Dedifferentiated amniotic fluid mesenchymal stem cell (primary cell): Measurements from ENCODE around the gene CHN2.

Experiments
- DNase-seq: peaks from one replicate; pipeline ENCODE4 v3.0.0-alpha.2; 2016; ENCODE audit errors: extremely low spot score

Gene CHN2

DNA sequence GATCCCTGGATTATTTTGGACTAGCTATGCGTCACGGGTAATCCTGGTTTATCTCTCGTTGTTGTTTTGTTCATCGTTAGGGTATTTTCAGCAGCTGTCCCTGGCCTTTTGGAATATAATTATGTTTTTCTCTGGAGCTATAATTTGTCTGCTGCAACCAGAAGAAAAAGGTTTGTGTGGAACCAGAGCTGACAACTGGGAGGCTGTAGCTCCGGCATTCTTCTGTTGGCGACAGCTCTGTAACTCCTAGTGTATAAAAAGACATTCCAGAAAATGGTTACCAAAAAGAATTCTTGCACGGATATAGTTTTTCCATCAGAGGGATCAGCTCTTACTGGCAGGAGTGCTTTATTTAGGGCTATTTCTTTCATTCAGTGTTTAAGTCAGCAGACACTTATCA is 238.1 kb downstream of the CHN2 start:
- DNase-seq, result no peak

DNA sequence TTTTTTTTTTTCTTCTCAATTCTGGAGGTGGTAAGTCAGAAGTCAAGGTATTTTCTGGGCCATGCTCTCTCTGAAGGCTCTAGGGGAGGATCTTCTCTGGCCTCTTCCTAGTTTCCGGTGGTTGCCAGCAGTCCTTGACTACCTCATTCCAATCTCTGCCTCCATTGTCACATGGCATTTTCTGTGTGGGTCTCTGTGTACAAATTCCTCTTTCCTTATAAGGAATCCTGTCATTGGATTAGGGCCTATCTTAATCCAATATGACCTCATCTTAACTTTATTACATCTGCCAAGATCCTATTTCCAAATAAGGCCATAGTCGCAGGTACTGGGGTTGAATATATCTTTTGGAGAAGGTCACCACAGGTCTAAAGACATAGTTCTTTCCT is 239.8 kb downstream of the CHN2 start:
- DNase-seq, result no peak

DNA sequence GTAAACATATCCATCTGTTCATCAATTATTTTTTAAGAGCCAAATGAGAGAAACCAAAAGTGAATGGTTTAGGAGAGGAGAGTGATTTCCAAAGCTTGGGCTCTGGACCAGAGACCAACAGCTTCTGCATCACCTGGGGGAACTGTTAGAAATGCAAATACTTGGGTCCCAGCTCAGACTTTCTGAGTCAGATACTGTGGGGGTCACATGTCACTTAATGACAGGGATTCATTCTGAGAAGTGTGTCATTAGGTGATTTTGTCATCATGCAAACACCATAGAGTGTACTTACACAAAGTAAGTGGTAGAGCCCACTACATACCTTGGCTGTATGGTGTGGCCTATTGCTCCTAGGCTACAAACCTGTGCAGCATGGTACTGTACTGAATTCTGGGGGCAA is 240.6 kb downstream of the CHN2 start:
- no peak for DNase-seq

DNA sequence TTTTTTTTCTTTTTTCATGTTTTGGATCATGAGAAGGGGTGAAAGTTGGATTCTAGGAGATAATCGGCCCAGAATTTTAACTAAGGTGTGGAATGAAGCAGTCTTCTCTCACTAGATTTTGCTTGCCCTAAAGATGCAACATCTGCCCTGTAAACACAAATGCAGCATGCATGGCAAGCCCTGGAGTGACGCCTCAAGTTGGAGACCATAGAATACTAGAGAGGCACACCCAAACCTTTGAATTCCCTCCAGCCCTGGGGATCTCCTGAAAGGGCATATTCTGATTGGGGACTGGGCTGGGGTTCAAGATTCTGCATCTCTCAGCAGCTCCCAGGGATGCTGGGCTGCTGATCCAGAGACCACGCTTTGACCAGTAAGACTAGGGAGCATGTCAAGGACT is 241.3 kb downstream of the CHN2 start:
- no peak for DNase-seq

DNA sequence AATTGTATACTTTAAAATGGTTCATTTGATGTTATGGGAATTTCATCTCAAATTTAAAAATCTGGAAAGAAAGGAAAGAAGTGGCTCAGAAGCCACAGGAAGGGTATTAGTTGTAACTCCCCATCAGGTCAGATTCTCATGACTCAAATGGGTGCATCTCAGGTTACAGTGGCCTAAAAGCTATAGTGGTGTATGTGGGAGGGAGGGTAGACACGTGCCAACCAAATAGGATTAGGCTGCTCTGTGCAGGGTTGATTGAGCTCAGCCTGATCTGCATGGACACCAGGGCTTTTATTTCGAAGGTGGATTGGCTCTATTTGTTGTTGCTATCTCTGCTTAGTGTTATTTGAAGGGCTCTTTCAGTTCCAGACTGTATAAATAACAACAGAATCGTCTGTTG is 247.6 kb downstream of the CHN2 start:
- DNase-seq, result peak; percentile 25

DNA sequence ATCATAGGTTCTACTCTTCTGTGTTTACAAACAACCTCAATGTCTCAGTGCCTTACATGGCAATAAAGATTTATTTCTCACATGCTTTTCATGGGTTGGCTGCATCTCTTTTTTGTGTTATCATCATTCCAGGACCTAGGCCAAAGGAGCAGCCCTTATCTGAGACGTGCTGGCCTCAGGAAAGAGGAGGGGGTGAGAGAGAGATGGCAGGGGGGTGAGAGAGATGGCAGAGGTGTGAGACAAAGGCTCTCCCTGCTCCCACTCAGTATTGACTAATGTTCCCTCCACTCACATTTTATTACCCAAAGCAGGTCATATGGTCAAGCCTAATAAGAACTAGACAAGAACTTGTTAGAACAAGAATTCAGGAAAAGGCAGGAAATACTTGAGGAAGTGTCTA is 249.0 kb downstream of the CHN2 start:
- DNase-seq, result no peak

DNA sequence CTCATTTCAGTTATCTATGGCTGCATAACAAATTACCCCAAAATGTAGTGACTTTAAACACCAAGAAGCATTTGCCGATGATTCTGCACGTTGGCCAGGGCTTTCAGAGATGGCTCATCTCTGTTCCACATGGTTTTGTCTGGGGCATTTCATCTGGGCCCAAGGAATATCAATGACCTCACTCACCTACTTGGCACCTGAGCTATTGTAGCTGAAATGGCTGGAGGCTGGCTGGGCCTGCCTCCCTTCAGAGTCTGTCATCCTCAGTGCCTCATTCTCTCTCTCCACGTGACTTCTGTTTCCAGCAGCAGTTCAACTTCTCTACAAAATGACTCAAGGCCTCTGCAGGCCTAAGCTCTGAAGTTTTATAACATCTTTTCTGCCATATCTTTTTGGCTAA is 249.7 kb downstream of the CHN2 start:
- DNase-seq, result no peak

DNA sequence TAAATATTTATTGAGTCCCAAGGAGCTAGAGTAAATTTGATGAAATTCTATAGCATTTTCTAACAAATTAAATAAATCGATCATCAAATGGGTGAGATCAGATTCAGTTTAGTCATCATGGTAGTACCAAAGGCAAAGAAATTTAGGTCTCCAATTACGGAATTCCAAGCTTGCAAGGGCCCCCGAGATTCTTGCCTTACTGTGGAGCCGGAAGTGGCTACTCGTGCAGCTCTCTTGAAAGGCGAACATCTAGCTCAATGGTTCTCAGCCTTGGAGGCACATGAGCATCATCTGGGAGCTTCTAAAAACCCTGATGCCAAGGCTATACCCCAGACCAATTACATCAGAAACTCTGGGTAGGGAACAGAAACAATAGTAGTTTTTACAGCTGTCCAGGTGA is 251.2 kb downstream of the CHN2 start:
- DNase-seq, result no peak

DNA sequence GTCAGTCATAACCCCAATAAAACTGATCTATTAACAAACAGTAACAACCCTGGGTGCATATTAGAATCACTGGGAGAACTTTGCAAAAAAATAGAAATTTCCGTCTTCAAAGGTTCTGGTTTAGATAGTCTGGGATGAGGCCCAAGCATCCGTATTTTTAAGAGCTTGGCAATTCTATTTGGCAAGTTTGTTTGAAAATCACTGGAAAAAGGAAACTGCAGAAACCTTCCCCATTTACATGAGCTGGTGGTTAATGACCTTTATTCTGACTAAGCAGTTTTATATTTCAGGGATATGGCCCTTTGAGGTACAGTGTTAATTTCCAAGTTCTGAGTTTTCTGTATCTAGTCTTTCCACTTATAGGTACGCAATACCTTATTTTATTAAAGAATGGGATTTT is 253.3 kb downstream of the CHN2 start:
- DNase-seq, result no peak

DNA sequence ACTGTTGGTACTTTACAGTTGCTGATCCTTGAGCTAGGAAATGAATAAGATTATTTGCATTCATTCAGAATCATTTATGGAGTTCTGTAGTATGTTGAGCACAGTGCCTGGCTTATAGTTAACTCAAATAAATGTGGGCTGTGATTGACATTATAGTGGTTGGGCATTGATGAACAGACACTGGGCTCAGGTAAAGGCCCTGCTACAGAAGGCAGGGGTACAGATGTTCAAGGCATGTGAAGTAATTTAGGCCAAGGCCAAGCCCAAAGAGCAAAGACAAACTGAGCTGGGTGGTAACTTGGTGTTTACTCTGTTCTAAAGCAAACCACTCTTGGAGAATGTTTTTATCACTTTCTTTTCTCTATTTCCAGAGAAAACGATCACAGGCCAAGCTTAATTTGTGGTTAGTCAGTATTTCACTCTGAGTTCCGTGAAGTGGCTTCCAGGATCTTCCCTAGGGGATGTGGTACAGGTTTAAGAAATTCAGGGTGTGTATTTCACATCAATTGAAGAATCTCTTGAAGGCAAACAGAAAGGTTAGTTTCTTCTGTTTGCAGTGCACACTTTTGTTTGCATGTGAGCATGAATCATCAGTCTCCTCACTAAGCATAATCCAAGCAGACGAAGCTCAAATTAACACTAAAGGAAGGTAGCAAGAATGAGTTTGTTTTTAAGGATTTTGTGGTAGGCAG is 255.1 kb downstream of the CHN2 start:
- DNase-seq, result no peak

DNA sequence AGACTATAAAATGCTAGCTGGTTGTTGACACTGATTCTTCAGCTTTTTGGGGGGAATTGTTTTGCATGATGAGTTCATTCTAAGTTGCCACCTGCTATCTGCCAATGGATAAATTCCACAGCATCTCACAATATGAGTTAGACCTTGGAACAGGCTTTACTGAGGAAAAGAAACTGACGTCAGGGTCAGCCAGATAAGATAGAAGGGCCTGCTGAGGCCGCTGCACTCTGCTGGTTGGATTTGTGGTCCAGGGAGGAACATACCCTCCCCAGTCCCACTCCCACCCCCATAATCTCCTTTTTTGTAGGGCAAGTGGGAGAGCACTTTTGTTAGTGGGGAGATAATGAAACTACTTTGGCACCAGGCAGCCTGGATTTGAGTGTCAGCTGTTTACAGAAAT is 258.4 kb downstream of the CHN2 start:
- no peak for DNase-seq

DNA sequence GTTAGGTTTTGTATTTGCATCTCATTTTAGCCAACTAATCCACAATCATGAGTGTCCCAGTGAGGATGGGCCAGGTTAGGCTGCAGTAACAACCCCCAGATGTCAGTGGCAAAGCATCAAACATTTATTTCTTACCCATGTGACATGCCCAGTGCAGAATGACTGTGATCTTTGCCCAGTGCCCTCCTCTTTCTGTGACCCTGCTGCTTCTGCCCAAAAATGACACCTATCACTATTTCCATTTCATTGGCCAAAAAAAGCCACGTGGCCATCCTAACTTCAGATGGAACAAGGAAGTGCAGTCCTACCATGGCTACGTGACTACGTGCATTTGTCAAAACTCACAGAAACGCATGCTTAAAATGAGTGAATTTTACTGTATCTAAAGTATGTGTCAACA is 259.9 kb downstream of the CHN2 start:
- no peak for DNase-seq

DNA sequence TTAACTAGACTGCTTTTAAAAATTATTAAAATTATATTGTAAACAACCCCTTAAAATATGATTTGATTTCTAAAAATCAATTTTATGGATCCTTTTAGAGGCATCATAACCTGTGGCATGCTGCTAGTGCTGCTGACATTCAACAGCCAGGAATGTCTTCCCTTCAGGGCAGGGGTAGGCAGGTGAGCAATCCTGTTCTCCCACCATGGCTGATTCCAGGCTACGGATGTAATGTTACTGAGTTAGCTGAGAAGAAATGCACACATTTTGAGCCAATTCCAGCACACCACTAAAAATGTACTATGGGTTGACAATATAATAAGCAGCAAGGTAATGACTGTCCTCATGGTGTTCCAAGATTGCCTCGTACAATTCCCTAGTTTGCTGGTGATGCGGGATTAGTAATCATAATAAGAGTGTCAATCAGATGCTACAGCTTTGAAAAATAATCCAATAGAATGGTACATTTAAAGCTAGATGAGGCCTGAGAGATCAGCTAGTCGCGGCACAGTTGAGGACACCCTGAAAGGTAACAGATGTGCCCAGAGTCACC is 260.4 kb downstream of the CHN2 start:
- DNase-seq, result no peak

DNA sequence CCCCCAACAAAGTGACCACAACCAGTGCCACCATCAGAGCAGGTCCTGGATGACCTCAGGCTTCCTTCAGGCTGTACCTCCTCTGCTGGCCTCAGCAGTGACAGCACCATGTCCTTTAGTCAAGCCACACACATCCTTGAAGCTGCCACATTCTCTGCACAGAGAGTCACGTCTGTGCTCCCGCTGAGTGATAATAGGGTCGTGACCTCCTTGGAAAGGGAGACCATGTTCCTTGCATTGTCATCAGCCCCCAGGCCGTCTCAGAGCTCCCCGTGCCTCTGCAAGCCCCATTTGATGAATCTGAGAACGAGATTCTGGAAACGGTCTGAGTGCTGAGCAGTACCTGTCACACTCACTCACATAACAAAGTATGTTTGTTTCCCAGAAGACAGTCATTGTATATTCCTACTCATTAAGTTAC is 262.6 kb downstream of the CHN2 start:
- no peak for DNase-seq

DNA sequence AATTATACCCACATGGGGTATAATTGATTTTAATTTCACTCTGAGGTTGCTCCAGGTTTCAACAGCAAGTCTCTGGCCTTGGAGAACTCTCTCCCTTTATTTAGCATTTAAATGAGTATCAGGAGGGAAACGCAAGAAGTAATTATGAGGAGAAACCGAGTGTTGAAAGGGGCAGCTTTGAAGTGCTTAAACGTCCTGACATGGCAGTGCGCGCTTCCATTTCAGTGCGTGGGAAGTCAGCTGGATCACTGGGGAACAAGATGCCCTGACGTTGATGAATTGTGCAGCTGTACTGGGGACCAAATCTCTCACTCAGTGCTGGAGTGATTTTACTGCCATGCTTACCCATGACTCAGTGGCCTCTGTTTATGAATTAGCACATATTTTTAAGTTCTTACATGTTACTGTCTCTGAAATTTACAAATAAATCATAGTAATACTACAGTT is 263.0 kb downstream of the CHN2 start:
- no peak for DNase-seq

DNA sequence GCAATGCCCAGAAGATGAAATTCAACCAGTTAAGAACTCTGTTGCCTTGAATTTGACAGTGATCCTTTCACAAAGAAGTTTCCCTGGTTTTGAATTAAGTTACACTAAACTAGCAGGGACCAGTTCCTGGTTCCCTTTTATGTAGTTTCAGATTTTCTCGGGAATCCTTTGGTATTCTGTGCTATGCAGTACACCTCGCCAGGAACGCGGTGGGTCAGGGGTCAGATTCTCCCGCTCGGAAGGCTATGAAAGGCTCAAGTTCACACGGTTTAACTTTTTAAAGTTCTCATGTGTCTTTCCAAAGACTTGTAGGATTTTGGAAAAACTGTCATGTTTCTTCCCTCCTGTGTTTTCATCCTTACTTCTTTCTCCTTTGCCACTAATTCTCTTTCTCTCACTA is 264.4 kb downstream of the CHN2 start:
- DNase-seq, result no peak

DNA sequence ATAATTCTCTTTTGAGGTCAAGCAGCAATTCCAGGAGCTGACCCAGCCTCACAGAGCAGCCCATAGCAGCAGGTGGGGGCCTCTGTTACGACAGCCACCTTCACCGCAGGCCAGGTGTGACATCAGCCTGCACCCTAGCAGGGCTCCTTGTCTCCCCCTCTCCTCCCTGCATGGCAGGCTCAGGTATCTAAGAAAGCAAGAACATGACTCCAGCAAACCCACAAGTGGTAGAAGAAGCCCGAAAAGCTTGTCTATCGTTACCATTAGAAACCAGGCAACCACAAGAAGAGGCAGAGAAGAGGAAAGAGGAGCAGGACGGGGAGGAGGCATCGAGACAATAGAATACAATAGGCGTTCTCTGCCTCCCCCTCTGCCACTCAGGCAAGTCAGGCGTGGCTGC is 265.0 kb downstream of the CHN2 start:
- no peak for DNase-seq

DNA sequence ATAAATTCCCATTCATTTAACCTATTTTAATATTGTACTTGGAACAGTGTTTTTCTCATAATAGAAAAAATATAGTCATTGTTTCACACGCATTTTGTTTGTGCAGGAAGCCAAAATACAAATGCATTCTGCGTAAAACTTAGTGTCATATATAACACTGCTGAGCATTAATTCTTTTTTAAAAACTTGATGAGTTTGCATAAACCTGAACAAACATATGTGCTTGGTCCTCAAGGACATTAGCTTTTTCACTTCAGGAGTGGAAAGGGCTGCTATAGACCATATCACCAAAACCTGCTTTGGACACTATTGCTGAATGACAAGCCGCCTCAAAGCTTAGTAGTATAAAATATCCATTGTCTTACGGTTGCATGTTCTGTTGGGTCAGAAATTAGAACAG is 267.4 kb downstream of the CHN2 start:
- no peak for DNase-seq

DNA sequence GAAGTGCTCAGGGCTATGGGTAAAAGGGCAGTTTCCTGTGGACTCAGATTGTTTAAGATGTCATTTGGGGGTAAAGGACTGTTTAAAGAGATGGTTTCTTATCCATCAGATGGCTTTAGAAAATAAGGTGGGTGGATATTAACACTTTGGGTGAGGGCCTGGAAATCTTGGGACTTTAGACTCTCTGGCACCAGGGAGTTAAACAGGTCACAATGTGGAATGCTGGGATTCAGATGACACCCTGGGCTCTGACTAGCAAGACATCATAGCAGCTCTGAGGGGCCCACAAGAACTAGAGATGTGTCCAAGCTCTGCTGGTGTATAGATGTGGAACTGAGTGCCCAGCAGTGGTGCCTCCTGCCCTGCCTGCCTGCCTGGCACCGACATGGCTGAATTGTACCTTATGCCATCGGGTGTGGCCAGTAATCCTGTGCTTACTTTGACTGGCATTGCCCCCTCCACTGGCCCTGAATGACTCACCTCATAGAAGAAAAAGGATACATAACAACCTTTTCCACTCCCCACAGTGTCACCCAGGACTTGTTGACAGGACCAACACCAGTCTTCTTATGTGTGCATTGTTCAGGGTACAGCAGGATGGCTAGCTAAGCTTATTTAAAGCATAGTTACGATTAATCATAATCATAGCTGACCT is 269.1 kb downstream of the CHN2 start:
- DNase-seq, result no peak

DNA sequence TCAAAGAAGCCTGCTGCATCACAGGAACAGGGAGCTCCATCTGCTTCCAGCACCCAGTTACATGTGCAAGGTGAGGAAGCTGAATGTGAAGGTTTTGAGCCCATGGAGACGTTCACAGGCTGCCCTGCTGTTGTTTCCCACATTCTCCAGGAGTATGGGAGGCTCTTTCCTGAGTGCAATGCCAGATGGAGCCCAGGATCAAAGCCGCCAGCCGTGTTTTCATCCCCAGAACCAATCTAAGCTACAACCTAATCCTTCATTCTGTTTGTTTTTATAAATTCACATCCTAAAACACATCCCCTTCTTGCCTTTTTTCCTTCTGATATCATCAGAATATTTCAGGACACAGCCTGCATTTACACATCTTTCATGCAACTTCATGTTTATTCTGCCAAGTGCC is 270.2 kb downstream of the CHN2 start:
- no peak for DNase-seq

DNA sequence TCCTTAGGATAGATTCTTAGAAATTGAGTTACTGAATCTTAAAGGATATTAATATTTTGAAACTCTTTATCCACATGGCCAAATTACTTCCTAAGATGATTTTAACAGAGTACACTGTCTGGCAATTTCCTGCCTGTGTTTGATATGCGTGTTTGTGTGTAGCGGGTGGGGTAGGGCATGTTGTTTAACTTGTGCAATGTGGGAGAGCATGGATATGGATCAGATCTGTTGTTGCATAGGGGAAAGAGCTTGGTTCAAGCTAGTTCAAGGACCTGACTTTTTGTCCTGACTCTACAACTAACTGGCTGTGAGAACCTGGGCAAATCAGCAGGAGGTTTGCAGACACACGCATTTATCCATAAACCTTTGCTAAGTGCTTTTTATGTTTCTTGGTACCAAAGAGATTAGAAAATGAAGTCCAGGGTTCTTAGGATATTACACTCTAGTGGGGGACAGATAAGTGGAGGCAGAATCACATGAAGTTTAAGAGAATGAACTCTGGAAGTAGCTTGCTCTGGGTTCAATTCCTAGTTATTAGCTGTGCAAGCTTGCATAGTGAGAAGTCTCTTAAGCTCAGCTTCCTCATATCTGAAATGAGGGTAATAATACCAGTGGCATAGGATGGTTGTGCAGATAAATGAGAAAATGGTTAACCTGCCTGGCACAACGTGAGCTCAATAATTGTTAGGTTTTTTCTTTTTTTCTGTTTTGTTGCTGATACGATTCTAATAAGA is 272.8 kb downstream of the CHN2 start:
- DNase-seq, result no peak

DNA sequence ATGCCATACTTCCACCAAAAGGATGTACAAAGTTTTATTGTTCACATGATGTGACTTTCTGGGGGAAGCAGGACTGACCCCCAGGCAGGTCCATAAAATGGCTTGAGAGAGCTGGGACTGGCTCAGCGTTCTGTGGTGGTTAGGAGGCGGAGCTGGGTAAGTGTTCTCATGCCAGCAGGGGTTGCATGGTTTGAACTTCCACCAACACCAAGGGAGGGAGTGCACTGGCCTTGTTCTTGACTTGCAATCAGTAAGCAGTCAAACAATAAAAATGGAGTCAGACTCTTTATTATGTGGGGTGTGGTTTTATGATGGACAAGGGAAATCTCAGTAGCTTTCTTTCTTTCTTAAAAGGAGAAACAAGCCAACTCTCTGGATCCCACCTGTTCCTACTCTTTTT is 273.6 kb downstream of the CHN2 start:
- no peak for DNase-seq

DNA sequence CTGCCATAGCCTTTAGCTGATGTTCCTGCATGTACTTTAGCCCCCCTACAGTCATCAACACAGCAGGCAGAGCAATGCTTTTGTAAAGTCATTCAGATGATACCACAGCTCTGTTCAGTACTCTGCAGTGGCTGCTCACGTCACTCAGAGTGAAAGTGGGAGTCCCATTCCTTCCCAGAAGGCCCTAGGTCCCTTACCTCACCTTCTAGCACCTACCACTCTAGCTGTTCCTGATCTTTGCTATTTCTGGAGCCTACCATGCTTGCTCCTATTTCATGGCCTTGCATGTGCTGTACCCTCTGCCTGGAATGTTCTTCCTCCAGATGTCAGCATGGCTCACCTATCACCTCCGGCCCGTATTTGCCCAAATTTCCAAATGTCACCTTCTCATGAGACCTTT is 274.7 kb downstream of the CHN2 start:
- no peak for DNase-seq
